ENCODE data around the gene NF2. TPM values are rescaled to one million over a fixed set of nuclear protein-coding genes. Genes with fewer than 3 reads are reported as not detected.

The NF2 gene
- total RNA-seq (10 to 100 TPM; 43.2 to 59.7 (median 46.7) TPM), polyA plus RNA-seq (10 to 100 TPM; 12.8 to 33.7 (median 19.3) TPM)
- long read RNA-seq, donor 1, full-length matches to known transcripts: 14 of 22 reads
- long read RNA-seq, donor 1, partial matches to known transcripts: 0 of 22 reads
- long read RNA-seq, donor 1, other reads (novel, unspliced or antisense): 8 of 22 reads
- long read RNA-seq, donor 2, transcript NF2-204 (17 exons, 1,837 nt): major isoform, 33 of 64 reads
- long read RNA-seq, donor 2, partial matches to known transcripts: 0 of 64 reads
- long read RNA-seq, donor 2, other reads (novel, unspliced or antisense): 29 of 64 reads

GRCh38 chr22:29603358-29604075 is at the start of gene NF2:
NF2 (plus strand) TSS chr22:29603633; CDS start chr22:29603999, 366 bp downstream.
- H3K4me1 ChIP-seq: peaks cover 6% of the 10 kb centered on the region
- intact Hi-C loops (cut with DNase I): loop anchor here in 1 of 2 donors (5.0 kb wide), 1 partner anchor 51 kb away; the partner anchor contains the start of gene THOC5
- peak within 1 kb of the TSS; percentile 72 for H3K4me3 ChIP-seq
- no peaks in the 10 kb centered on the region for H3K9me3 ChIP-seq
- peak; percentile 98 to 99 (median 98) for ATAC-seq
- DNase-seq: peak; percentile 99
- peaks cover 0 to 3% of the 10 kb centered on the region in 2 donors for H3K36me3 ChIP-seq (ENCODE audit: insufficient read depth in 1 of 2, low read depth in 1 of 2)
- TF ChIP-seq, protein P1, sequence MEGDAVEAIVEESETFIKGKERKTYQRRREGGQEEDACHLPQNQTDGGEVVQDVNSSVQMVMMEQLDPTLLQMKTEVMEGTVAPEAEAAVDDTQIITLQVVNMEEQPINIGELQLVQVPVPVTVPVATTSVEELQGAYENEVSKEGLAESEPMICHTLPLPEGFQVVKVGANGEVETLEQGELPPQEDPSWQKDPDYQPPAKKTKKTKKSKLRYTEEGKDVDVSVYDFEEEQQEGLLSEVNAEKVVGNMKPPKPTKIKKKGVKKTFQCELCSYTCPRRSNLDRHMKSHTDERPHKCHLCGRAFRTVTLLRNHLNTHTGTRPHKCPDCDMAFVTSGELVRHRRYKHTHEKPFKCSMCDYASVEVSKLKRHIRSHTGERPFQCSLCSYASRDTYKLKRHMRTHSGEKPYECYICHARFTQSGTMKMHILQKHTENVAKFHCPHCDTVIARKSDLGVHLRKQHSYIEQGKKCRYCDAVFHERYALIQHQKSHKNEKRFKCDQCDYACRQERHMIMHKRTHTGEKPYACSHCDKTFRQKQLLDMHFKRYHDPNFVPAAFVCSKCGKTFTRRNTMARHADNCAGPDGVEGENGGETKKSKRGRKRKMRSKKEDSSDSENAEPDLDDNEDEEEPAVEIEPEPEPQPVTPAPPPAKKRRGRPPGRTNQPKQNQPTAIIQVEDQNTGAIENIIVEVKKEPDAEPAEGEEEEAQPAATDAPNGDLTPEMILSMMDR (IDR thresholded peaks at IDR 0.05): peak; percentile 4
- no peaks in the 10 kb centered on the region for H3K27me3 ChIP-seq (ENCODE audit: insufficient read depth in 3 of 3, low read length in 2 of 3)
- 0 to 1% (median 0%) methylated on average over 48 to 74 of the region's 74 CpGs for WGBS, 3 donors
- peak within 1 kb of the TSS; percentile 92 for H3K27ac ChIP-seq

DNA sequence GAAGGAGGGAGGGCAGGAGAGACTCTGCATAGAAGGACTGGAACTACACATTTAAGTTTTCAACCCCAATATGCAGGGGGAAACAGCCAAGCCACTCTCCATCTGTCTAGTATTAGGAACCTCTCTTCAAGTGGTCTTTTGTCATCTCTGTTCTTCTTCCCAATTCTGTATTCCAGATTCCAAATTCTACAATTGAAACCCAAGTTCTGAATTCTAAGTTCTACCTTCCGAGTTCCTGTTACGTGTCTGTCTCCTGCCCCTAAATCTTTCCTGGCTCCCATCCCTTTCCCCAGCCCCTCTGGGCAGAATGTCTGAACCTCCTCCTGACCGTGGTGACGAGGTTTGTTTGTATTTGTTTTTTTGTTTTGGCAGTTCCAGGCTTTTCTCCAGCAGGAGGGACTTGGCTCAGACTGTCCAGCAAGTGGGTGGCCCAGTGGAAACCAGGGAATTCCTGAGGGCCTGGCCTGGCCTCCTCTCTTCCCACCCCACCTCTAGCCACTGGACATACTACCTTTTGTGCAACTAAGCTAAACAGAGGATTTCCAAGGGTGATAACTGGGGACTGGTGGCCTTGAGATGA is 48.3 kb upstream of the NF2 start:
- WGBS, 3 donors: 43 to 54% (median 47%) methylated on average over 4 of the region's 4 CpGs
- intact Hi-C loops (cut with DNase I): no loop called here
- DNase-seq (no peak), ATAC-seq (no peak)
- TF ChIP-seq, protein P1 (IDR thresholded peaks at IDR 0.05): no peak
- Histone ChIP-seq H3K4me3 (no peak overlapping the region), H3K27me3 (ENCODE audit: insufficient read depth in 3 of 3, low read length in 2 of 3) (no peaks in the 10 kb centered on the region), H3K9me3 (no peaks in the 10 kb centered on the region), H3K36me3 (ENCODE audit: insufficient read depth in 1 of 2, low read depth in 1 of 2) (peaks cover 0 to 14% of the 10 kb centered on the region in 2 donors), H3K27ac (no peak overlapping the region), H3K4me1 (peaks cover 8% of the 10 kb centered on the region)

- Histone ChIP-seq H3K9me3 (no peaks in the 10 kb centered on the region), H3K36me3 (ENCODE audit: insufficient read depth in 1 of 2, low read depth in 1 of 2) (peaks cover 0 to 14% of the 10 kb centered on the region in 2 donors), H3K27ac (no peak overlapping the region), H3K27me3 (ENCODE audit: insufficient read depth in 3 of 3, low read length in 2 of 3) (no peaks in the 10 kb centered on the region), H3K4me1 (peaks cover 7% of the 10 kb centered on the region), H3K4me3 (no peak overlapping the region)
- WGBS, 3 donors: 82 to 90% (median 85%) methylated on average over 6 of the region's 6 CpGs
- intact Hi-C loops (cut with DNase I): no loop called here
- TF ChIP-seq, protein P1 (IDR thresholded peaks at IDR 0.05): no peak
- no peak for DNase-seq
- ATAC-seq: no peak
Measured at GRCh38 chr22:29559030-29559429, 44.4 kb upstream of the NF2 start.

GRCh38 chr22:29559853-29560252 is 43.6 kb upstream of the NF2 start:
- peaks cover 0 to 14% of the 10 kb centered on the region in 2 donors for H3K36me3 ChIP-seq (ENCODE audit: insufficient read depth in 1 of 2, low read depth in 1 of 2)

More at GRCh38 chr22:29559853-29560252, 43.6 kb upstream of the NF2 start:
- no peak for ATAC-seq
- H3K4me1 ChIP-seq: no peaks in the 10 kb centered on the region
- no peak overlapping the region for H3K27ac ChIP-seq
- WGBS, 3 donors: 89 to 96% (median 93%) methylated on average over 2 of the region's 2 CpGs
- no peak overlapping the region for H3K4me3 ChIP-seq
- TF ChIP-seq, protein P1 (IDR thresholded peaks at IDR 0.05): no peak
- no peaks in the 10 kb centered on the region for H3K9me3 ChIP-seq
- H3K27me3 ChIP-seq (ENCODE audit: insufficient read depth in 3 of 3, low read length in 2 of 3): no peaks in the 10 kb centered on the region
- intact Hi-C loops (cut with DNase I): no loop called here
- no peak for DNase-seq

All from psoas muscle (tissue), 8 donors.